DOHH2 (cell line): ENCODE measurements around the gene CADPS.

Source experiments
- H3F3A ChIP-seq: fragments of 200-600 bp; sonication (generic), shearing (Covaris generic); 2 replicates; pipeline ENCODE4 v1.6.0; 2016; ENCODE audit warnings: antibody characterized with exemption, mild to moderate bottlenecking; ENCODE audit not compliant: control insufficient read depth, insufficient read depth
- H3K27ac ChIP-seq: fragments of 200-600 bp; sonication (generic); 2 replicates; pipeline ENCODE4 v1.5.1; 2014; ENCODE audit warnings: low read depth, mild to moderate bottlenecking, low read length, moderate library complexity
- H3K27me3 ChIP-seq: fragments of 200-600 bp; sonication (generic); 2 replicates; pipeline ENCODE4 v1.6.1; 2014; ENCODE audit warnings: mild to moderate bottlenecking, low read length, mixed read lengths; ENCODE audit not compliant: control insufficient read depth
- H3K36me3 ChIP-seq: fragments of 200-600 bp; sonication (generic); 2 replicates; pipeline ENCODE4 v1.6.1; 2014; ENCODE audit warnings: mild to moderate bottlenecking, low read length, moderate library complexity, mixed read lengths; ENCODE audit not compliant: control insufficient read depth
- H3K4me1 ChIP-seq: fragments of 200-600 bp; sonication (generic); 2 replicates; pipeline ENCODE4 v1.6.1; 2014; ENCODE audit warnings: mild to moderate bottlenecking, low read length, mixed read lengths; ENCODE audit not compliant: control insufficient read depth
- H3K4me2 ChIP-seq: fragments of 200-600 bp; sonication (generic); 2 replicates; pipeline ENCODE4 v1.6.0; 2014; ENCODE audit warnings: mild to moderate bottlenecking, low read length, moderate library complexity
- H3K4me3 ChIP-seq: fragments of 200-600 bp; sonication (generic); 2 replicates; pipeline ENCODE4 v1.5.1; 2014; ENCODE audit warnings: mild to moderate bottlenecking, low read length, mixed read lengths
- H3K79me2 ChIP-seq: fragments of 200-600 bp; sonication (generic); 2 replicates; pipeline ENCODE4 v1.6.1; 2014; ENCODE audit warnings: mild to moderate bottlenecking, low read length, mixed read lengths; ENCODE audit not compliant: control insufficient read depth
- H3K9me2 ChIP-seq: fragments of 200-600 bp; sonication (generic); replicated peaks from 2 replicates; pipeline ENCODE4 v1.6.1; 2014; ENCODE audit warnings: mild to moderate bottlenecking, low read length, mixed read lengths; ENCODE audit not compliant: control insufficient read depth
- H3K9me3 ChIP-seq: fragments of 200-600 bp; sonication (generic); 2 replicates; pipeline ENCODE4 v1.6.1; 2014; ENCODE audit warnings: antibody characterized with exemption, low read length, mixed read lengths; ENCODE audit not compliant: control insufficient read depth, insufficient read depth
- H4K20me1 ChIP-seq: fragments of 200-600 bp; sonication (generic); 2 replicates; pipeline ENCODE4 v1.6.0; 2014; ENCODE audit warnings: low read depth, mild to moderate bottlenecking, antibody characterized with exemption, low read length, moderate library complexity; ENCODE audit not compliant: control insufficient read depth, insufficient read depth
- EZH2phosphoT487 ChIP-seq: fragments of 200-600 bp; sonication (generic); IDR thresholded peaks from 2 replicates; pipeline ENCODE4 v1.6.1; 2017; ENCODE audit warnings: borderline replicate concordance, mild to moderate bottlenecking, antibody characterized with exemption, low read length, moderate library complexity, mixed read lengths
- TF ChIP-seq, protein P1 (sequence below): fragments of 200-600 bp; sonication (generic); IDR thresholded peaks from one replicate; pipeline ENCODE4 v1.5.1; 2014; ENCODE audit warnings: antibody characterized with exemption, mild to moderate bottlenecking, low read depth, low read length; ENCODE audit not compliant: poor library complexity, severe bottlenecking

Gene CADPS

DNA sequence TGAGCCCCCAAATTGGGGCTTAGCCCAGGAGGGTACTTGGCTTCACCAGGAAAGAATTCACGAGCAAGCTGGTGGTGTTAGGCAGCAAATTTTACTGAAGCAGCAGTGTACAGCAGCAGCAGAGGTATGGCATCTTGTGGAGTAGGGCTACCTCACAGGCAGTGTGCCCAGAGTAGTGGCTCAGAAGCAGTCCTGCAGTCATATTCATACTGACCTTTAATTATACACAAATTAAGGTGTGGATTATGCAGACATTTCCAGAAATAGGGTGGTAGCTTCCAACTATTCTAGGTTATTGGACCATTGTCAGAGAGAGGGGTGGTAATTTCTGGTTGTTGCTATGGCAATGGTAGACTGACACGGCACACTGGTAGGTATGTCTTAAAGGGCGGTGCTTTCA is 20.7 kb upstream of the CADPS start:
- Histone ChIP-seq H3K9me3 (no peaks in the 10 kb centered on the region), H3K27ac (no peak overlapping the region), H3F3A (no peaks in the 10 kb centered on the region), H4K20me1 (no peaks in the 10 kb centered on the region), H3K79me2 (no peaks in the 10 kb centered on the region), H3K4me2 (no peak overlapping the region), H3K36me3 (no peaks in the 10 kb centered on the region), H3K27me3 (no peaks in the 10 kb centered on the region), H3K9me2 (no peaks in the 10 kb centered on the region), H3K4me3 (no peak overlapping the region), H3K4me1 (no peaks in the 10 kb centered on the region)
- TF ChIP-seq EZH2phosphoT487, result no peak
- TF ChIP-seq, protein P1, sequence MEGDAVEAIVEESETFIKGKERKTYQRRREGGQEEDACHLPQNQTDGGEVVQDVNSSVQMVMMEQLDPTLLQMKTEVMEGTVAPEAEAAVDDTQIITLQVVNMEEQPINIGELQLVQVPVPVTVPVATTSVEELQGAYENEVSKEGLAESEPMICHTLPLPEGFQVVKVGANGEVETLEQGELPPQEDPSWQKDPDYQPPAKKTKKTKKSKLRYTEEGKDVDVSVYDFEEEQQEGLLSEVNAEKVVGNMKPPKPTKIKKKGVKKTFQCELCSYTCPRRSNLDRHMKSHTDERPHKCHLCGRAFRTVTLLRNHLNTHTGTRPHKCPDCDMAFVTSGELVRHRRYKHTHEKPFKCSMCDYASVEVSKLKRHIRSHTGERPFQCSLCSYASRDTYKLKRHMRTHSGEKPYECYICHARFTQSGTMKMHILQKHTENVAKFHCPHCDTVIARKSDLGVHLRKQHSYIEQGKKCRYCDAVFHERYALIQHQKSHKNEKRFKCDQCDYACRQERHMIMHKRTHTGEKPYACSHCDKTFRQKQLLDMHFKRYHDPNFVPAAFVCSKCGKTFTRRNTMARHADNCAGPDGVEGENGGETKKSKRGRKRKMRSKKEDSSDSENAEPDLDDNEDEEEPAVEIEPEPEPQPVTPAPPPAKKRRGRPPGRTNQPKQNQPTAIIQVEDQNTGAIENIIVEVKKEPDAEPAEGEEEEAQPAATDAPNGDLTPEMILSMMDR, result no peak

DNA sequence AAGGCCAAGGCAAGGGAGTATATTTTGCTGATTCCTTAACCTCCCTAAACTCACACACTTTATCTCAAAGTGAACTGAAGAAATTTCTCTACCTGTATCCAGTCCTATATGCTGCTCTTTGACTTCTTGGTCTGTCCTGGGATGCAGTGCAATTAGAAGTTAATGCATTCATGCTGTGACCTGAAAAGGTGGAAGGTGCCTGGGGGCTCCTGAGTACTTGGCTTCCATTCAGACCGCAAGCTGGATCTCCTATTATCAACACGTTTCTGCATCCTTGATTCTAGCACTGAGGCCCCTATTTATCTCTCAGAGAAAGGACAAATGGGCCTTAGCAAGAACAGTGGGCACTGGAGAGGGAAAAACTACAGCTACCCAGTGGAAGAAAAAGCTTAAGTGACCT is 17.7 kb upstream of the CADPS start:
- no peaks in the 10 kb centered on the region for H3K79me2 ChIP-seq
- no peak overlapping the region for H3K4me2 ChIP-seq
- no peaks in the 10 kb centered on the region for H3K27me3 ChIP-seq
- no peaks in the 10 kb centered on the region for H3K9me2 ChIP-seq
- TF ChIP-seq EZH2phosphoT487, result no peak
- TF ChIP-seq, protein P1, result no peak
- H3F3A ChIP-seq, result no peaks in the 10 kb centered on the region
- no peaks in the 10 kb centered on the region for H3K9me3 ChIP-seq
- peaks cover 4% of the 10 kb centered on the region for H3K4me1 ChIP-seq
- H3K4me3 ChIP-seq, result no peak overlapping the region
- H4K20me1 ChIP-seq, result no peaks in the 10 kb centered on the region
- H3K36me3 ChIP-seq, result no peaks in the 10 kb centered on the region
- H3K27ac ChIP-seq, result no peak overlapping the region

DNA sequence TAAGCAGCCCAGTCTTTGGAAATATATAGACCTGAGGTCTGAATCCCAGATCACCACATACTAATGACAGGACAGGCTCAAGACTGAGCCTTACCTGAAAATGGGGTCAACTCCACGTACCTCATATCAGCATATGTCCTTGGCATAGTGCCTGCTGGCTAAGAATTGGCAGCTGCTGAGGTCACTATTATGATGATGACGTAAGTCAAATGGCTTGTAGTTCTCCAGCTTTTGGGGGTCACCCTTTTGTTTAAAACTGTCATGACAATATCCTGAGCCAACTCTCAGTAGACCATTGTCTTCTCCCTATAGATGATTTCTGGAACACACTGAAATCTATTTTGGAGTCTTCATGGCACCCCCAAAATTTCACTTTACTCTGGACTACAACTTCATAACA is 16.8 kb upstream of the CADPS start:
- Histone ChIP-seq H3K9me3 (no peaks in the 10 kb centered on the region), H3K36me3 (no peaks in the 10 kb centered on the region), H3K4me3 (no peak overlapping the region), H3K79me2 (no peaks in the 10 kb centered on the region), H3K4me2 (no peak overlapping the region), H3K9me2 (no peaks in the 10 kb centered on the region), H4K20me1 (no peaks in the 10 kb centered on the region), H3F3A (no peaks in the 10 kb centered on the region), H3K27ac (no peak overlapping the region), H3K27me3 (no peaks in the 10 kb centered on the region), H3K4me1 (peaks cover 5% of the 10 kb centered on the region)
- no peak for TF ChIP-seq EZH2phosphoT487
- TF ChIP-seq, protein P1, result no peak

DNA sequence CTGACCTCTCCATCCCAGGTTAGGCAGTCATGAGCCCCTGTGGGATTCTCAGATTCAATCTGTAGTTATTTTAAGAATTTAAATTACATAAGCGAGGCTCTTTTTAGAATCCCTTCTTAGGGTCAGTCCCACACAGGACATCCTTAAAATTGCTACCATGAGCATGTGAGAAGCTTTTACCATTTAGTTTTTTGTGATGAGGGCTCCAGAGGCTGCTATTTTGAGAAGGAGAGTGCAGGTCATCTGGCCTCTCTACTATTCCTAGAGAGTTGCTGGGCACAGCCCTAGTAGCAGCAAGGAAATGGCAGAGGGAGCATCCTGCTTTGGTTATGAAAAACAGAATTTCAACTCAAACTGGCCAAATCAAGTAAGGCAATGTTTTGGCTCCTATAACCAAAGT is 13.6 kb upstream of the CADPS start:
- no peaks in the 10 kb centered on the region for H3K9me2 ChIP-seq
- no peaks in the 10 kb centered on the region for H3K27me3 ChIP-seq
- no peaks in the 10 kb centered on the region for H3F3A ChIP-seq
- H3K79me2 ChIP-seq, result no peaks in the 10 kb centered on the region
- peaks cover 17% of the 10 kb centered on the region for H3K4me1 ChIP-seq
- H3K4me2 ChIP-seq, result no peak overlapping the region
- H3K27ac ChIP-seq, result no peak overlapping the region
- no peaks in the 10 kb centered on the region for H3K9me3 ChIP-seq
- H4K20me1 ChIP-seq, result no peaks in the 10 kb centered on the region
- H3K36me3 ChIP-seq, result no peaks in the 10 kb centered on the region
- no peak overlapping the region for H3K4me3 ChIP-seq
- TF ChIP-seq EZH2phosphoT487, result no peak
- TF ChIP-seq, protein P1, result no peak
